Stomach (tissue), 4 donors: ENCODE data around the gene LRP6.

Source experiments
- POLR2A ChIP-seq, 4 donors: fragments of 450-650 bp; IDR thresholded peaks; one replicate each; pipeline ENCODE4 v1.6.1; 2016; ENCODE audit warnings: antibody characterized with exemption in 4 of 4, control low read depth in 2 of 4, mild to moderate bottlenecking in 1 of 4, moderate library complexity in 1 of 4
- TF ChIP-seq, protein P1 (sequence below), 7 experiments: fragments of 450-650 bp in 4 of 7; fragments of 200-600 bp in 3 of 7; sonication (generic) in 3 of 7; IDR thresholded peaks; one replicate each; pipeline ENCODE4 v1.5.1; 2016 to 2019; ENCODE audit warnings: antibody characterized with exemption in 7 of 7, control low read depth in 2 of 7, mild to moderate bottlenecking in 1 of 7

DNA sequence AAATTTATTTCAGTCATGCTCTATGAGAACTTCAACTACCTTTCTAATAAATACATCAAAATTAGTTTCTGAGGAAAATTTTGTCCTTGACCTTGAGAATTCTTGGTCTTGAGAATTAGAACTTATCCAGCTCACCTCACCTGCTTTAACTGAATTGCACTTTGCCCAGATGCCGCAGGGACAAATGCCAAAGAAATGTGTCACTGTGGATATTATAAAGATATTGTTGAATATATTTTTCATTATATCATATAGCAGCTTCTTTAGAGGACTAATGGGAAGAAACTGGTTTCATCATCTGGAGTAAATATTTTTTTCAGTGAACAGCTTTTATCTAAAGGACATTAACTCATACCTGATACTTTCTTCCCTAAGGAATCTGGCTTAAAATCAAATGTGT is 54.1 kb downstream of the LRP6 start:
- TF ChIP-seq, protein P1, sequence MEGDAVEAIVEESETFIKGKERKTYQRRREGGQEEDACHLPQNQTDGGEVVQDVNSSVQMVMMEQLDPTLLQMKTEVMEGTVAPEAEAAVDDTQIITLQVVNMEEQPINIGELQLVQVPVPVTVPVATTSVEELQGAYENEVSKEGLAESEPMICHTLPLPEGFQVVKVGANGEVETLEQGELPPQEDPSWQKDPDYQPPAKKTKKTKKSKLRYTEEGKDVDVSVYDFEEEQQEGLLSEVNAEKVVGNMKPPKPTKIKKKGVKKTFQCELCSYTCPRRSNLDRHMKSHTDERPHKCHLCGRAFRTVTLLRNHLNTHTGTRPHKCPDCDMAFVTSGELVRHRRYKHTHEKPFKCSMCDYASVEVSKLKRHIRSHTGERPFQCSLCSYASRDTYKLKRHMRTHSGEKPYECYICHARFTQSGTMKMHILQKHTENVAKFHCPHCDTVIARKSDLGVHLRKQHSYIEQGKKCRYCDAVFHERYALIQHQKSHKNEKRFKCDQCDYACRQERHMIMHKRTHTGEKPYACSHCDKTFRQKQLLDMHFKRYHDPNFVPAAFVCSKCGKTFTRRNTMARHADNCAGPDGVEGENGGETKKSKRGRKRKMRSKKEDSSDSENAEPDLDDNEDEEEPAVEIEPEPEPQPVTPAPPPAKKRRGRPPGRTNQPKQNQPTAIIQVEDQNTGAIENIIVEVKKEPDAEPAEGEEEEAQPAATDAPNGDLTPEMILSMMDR (IDR thresholded peaks at IDR 0.05): no peak
- no peak for TF ChIP-seq POLR2A (IDR thresholded peaks at IDR 0.05)
